Measurements from ENCODE around the gene HEMGN.
"Not testable (repeated sequence)": the region's sequence is repeated elsewhere in the genome, so short reads cannot be mapped to it uniquely, and the experiment has no call there.

The HEMGN gene

GRCh38 chr9:97964901-97965300, 26.9 kb upstream of the HEMGN start:
- no peak overlapping the region for H3K4me3 ChIP-seq (ENCODE audit: low read depth, low read length)
- no peak for DNase-seq (ENCODE audit: low read depth)
- TF ChIP-seq CTCF (IDR thresholded peaks at IDR 0.05; ENCODE audit: control insufficient read depth, extremely low read depth, insufficient read depth) = no peak

- no peak for TF ChIP-seq CTCF (IDR thresholded peaks at IDR 0.05; ENCODE audit: control insufficient read depth, extremely low read depth, insufficient read depth)
- H3K4me3 ChIP-seq (ENCODE audit: low read depth, low read length) = no peak overlapping the region
- no peak for DNase-seq (ENCODE audit: low read depth)
These were observed 25.3 kb upstream of the HEMGN start for GRCh38 chr9:97963232-97963631.

- TF ChIP-seq CTCF (IDR thresholded peaks at IDR 0.05; ENCODE audit: control insufficient read depth, extremely low read depth, insufficient read depth) = no peak
- no peak overlapping the region for H3K4me3 ChIP-seq (ENCODE audit: low read depth, low read length)
- no peak for DNase-seq (ENCODE audit: low read depth)
These were observed 24.6 kb upstream of the HEMGN start for GRCh38 chr9:97962575-97962974.

- no peak overlapping the region for H3K4me3 ChIP-seq (ENCODE audit: low read depth, low read length)
- no peak for TF ChIP-seq CTCF (IDR thresholded peaks at IDR 0.05; ENCODE audit: control insufficient read depth, extremely low read depth, insufficient read depth)
- no peak for DNase-seq (ENCODE audit: low read depth)
These were observed 24.2 kb upstream of the HEMGN start for GRCh38 chr9:97962136-97962535.

GRCh38 chr9:97961361-97961760, 23.4 kb upstream of the HEMGN start:
- no peak for DNase-seq (ENCODE audit: low read depth)
- TF ChIP-seq CTCF (IDR thresholded peaks at IDR 0.05; ENCODE audit: control insufficient read depth, extremely low read depth, insufficient read depth) = no peak
- no peak overlapping the region for H3K4me3 ChIP-seq (ENCODE audit: low read depth, low read length)

- DNase-seq (ENCODE audit: low read depth); H3K4me3 ChIP-seq (ENCODE audit: low read depth, low read length): not testable (repeated sequence)
These were observed 22.8 kb upstream of the HEMGN start for GRCh38 chr9:97960678-97961328.

- no peak overlapping the region for H3K4me3 ChIP-seq (ENCODE audit: low read depth, low read length)
- TF ChIP-seq CTCF (IDR thresholded peaks at IDR 0.05; ENCODE audit: control insufficient read depth, extremely low read depth, insufficient read depth) = no peak
- no peak for DNase-seq (ENCODE audit: low read depth)
These were observed 21.6 kb upstream of the HEMGN start for GRCh38 chr9:97959585-97959984.
